ENCODE results near the gene CX3CL1.

DNA sequence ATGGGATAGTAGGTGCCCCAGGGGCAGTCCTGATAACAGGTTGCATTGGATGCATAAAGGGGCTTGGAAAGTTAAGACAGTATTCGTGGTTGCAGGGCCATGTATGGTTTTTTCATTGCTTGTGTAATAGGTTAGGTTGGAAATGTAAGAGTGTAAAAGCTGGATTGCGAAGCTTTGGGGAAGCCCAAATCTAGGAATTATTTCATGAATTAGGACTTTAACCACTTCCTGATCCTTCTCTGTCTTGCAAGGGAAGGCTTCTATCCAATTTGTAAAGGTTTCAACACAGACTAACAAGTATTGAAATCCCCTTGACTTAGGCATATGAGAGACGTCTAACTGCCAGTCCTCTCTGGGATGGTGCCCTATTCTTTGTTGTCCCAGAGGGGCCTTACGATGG, 24.5 kb downstream of the CX3CL1 start:
- TF ChIP-seq, protein P1, sequence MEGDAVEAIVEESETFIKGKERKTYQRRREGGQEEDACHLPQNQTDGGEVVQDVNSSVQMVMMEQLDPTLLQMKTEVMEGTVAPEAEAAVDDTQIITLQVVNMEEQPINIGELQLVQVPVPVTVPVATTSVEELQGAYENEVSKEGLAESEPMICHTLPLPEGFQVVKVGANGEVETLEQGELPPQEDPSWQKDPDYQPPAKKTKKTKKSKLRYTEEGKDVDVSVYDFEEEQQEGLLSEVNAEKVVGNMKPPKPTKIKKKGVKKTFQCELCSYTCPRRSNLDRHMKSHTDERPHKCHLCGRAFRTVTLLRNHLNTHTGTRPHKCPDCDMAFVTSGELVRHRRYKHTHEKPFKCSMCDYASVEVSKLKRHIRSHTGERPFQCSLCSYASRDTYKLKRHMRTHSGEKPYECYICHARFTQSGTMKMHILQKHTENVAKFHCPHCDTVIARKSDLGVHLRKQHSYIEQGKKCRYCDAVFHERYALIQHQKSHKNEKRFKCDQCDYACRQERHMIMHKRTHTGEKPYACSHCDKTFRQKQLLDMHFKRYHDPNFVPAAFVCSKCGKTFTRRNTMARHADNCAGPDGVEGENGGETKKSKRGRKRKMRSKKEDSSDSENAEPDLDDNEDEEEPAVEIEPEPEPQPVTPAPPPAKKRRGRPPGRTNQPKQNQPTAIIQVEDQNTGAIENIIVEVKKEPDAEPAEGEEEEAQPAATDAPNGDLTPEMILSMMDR (IDR thresholded peaks at IDR 0.05) = no peak
- TF ChIP-seq POLR2A (IDR thresholded peaks at IDR 0.05) = no peak
